GM18517 (cell line): Measurements from ENCODE around the gene RGSL1.

Source experiments
- ATAC-seq: cut with Tn5 transposase; IDR thresholded peaks from one replicate; pipeline ENCODE4 v1.9.1; 2021; ENCODE audit warnings: mild to moderate bottlenecking, moderate library complexity; ENCODE audit not compliant: unreplicated experiment

The RGSL1 gene

DNA sequence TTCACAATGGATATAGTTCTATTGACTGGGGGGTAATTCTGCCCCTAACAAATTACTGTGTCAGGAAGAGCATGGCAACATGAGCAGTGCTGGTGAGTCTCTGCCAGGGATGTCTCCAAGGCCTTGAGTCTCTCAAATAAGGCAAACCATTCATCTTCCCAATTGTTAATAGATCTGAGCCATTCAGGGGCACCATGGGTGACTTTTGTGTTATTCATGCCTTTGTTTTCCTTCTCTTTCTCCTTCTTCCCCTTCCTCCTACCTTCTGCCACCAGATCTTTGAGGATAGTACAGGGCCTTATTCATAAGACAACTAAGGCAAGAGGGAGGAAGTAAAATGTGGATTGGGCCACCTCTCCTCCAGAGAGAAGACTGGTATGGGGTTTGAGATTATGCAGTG lies at the start of gene RGSL1:
RGSL1 (plus strand) TSS at position 60 of the 400 bp plus-strand sequence; CDS start at position 80, 20 bp downstream.
- no peak for ATAC-seq

DNA sequence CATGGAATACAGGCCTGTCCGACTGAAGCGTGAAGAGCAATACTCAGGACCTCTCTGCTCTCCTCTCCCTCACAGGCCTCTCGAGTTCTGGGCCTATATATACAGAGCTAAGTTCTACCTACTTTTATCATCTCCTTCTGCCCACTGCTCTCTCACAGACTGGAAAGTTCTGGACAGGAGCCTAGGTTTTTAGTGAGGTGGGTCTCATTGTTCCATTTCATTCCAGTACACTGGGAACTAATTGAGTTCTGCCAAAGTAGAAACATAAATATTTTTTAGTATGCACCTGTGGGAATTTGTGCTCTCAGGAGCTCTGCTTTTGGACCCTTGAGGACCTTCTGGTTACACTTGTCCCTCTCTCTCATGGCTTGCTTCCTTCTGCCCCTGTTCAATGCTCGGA lies 49.4 kb upstream of the RGSL1 start, which contains the start of gene TEDDM1:
TEDDM1 (minus strand) TSS at position 101 of the 400 bp plus-strand sequence. CDS start 182 bp downstream, outside the sequence.
- no peak for ATAC-seq

DNA sequence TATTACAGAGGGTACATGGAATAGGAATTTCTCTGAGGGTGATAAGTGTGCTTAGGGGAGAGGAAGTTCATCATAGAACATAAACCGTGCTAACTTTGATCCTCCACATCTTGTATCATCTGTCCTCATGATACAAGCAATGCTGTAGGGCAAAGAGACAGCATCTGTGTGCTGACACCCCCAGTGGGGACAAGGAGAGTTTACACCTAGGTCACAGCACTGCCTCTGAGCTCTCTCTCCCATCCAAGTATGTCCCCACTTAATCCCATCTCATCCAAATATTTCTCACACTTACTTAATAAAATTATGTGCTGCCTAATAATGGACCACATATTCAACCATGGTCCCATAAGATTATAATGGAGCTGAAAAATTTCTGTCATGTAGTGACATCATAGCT lies 45.2 kb upstream of the RGSL1 start:
- no peak for ATAC-seq

DNA sequence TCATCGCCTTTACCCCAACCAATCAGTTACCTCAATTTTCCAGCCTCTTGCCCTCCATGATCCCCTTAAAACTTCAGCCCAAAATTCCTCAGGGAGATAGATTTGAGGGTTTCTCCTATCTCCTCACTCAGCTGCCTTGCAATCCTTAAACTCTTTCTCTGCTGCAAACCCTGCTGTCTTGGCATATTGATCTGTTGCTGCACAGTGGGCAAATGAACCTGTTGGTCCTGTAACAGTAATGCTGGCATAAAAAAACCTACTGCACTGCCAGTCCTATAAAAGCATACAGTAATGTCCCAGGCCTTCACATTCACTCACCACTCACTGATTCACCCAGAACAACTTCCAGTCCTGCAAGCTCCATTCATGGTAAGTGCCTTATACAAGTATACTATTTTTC lies 44.4 kb upstream of the RGSL1 start:
- no peak for ATAC-seq

DNA sequence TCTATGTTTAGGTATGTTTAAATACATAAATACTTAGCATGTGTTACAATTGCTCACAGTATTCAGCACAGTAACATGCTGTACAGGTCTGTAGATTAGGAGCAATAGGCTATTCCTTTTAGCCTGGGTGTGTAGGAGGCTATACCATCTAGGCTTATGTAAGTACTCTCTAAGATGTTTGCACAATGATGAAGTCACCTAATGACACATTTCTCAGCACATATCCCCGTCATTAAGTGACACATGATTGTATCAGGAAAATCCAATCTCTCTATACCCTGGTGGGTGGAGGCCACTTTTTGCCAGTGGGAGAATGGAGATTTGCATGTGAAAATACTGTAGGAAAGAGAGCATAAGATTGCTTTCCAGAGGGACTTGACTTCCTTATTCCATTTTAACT lies 43.9 kb upstream of the RGSL1 start:
- no peak for ATAC-seq

DNA sequence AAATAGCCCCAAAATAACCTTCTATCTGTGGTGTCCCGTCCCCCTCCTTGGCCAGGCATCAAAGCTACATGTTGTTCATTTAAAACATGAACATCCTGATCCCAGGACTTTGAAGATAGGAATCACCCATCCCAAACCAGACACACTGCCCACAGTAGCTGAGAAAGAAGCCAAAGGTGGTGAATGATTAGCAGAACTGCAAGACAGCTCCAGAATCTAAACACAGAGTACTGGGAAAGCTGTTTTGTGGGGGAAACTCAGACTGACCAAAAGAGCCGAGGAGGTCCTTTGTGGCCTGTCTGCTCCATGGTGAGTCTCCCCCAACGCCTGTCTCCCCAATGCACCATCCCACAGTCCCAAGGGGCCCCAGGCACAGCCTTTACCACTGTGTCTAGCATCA lies 42.2 kb upstream of the RGSL1 start:
- ATAC-seq = no peak

DNA sequence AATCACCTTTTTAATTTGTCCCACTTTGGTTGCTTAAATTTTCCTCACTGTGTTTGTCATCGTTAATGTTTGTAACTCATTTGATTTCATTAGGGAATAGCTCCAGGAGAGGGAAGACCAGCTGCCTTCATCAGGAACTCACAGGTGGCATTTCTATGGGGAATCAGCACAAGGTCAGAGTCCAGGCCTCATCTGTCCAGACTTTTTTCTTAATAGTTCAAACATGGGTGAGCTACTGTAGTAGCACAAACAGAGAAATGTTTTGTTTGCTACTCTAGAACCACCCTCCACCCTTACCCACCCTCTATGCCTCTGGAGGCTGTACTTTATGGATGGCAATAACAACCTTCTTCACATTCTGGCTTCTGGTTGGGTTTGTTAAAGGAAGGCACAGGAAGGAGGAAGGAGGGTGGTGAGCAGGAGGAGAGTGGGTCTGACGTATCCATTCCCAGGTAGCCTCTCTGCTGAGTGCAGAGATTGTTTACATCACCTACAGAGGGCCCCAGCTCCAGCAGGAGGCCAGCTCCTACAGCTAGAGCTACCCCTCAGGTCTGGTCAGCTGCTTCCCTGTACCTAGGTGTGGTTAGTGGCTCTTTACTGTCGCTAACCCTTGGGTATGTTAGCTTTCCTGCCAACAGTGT lies 41.4 kb upstream of the RGSL1 start:
- ATAC-seq = no peak

DNA sequence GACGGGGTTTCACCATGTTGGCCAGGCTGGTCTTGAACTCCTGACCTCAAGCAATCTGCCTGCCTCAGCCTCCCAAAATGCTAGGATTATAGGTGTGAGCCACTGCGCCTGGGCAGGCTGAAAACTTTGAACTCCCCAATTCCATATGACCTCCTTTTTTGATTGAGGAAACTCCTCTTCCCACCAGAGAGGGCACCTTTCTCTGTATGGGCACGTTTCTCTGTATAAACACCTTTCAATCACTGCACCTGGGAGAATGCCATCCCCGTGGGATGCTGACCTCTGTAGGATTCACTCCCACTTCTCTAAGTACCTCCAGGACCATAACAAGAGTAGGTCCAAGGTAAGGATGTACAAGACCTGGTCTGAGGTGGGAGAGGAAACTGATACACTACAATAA lies 39.8 kb upstream of the RGSL1 start:
- no peak for ATAC-seq

DNA sequence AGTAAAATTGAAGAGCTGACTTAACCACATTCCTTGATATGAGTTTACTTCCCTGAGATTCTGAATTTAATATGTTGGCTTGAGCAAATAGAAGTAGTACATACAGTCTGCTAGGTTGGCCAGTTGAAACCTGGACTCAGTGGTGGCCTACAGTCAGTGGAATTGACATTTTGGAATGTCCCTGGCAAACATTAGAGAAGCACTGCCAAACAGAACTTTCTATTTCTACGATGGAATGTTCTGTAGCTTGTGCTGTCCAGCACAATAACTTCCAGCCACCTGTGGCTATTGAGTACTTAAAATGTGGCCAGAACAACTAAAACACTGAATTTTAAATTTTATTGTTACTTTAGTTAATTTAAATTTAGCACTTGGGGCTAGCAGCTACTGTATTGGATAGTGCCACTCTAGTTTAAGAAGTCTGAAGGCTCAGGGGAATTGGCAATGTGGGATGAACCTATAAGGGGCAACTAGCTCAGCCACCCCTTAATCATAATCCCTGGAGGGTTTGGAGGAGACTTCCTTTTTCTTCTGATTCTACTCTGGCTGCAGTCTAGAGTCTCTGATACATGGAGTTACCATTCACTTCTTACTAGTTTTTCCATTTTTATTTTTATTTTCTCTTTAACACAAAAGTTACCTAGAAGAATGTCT lies 39.2 kb upstream of the RGSL1 start:
- no peak for ATAC-seq

DNA sequence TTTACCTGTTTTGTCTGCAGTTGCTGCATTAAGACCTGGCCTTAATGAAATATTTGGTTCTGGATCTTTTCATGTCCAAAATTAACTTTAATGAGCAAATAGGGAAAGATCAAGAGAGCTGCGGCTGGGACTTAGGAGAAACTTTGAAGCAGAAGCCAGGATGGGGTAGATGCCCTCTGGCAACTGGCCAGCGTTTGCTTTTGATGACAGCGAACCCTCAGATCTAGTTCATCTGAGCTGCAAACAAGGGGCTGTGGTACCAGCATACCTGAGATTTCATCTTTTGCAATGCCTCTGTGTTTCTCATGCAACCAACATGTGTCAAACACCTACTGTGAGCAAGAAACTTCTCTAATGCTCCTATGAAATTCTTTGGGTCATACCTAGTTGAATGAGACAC lies 36.5 kb upstream of the RGSL1 start:
- no peak for ATAC-seq

DNA sequence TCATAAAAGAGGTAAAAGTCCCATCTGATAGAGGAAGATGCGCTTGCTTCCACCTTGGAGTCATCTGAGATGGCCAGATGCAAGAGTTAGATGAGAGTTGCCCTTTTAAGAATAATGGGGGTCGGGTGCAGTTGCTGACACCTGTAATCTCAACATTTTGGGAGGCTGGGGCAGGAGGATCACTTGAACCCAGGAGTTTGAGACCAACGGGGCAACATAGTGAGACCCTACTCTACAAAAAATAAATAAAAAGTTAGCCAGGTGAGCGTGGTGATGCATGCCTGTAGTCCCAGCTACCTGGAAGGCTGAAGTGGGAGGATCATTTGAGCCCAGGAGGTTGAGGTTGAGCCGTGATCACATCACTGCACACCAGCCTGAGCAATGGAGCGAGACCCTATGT lies 36.0 kb upstream of the RGSL1 start:
- no peak for ATAC-seq

DNA sequence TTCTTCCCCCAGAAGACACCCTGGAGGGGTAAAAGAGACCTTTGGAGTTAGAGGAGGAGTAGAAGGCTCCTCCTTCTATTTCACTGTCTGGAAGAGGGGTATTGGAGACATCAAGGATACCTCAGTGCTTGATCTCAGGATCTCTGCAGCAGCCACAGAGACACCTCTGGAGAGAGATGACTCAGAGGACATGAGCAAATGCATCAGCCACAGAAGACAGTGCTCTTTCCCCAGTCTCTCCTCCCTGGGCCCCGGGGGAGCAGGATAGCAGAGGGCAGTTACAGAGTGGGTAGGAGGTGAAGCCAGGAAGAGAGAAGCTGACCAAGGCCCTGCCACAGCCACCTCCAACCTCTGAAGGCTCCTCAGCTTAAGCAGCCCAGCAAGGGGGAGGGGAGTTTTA lies 34.2 kb upstream of the RGSL1 start:
- no peak for ATAC-seq

DNA sequence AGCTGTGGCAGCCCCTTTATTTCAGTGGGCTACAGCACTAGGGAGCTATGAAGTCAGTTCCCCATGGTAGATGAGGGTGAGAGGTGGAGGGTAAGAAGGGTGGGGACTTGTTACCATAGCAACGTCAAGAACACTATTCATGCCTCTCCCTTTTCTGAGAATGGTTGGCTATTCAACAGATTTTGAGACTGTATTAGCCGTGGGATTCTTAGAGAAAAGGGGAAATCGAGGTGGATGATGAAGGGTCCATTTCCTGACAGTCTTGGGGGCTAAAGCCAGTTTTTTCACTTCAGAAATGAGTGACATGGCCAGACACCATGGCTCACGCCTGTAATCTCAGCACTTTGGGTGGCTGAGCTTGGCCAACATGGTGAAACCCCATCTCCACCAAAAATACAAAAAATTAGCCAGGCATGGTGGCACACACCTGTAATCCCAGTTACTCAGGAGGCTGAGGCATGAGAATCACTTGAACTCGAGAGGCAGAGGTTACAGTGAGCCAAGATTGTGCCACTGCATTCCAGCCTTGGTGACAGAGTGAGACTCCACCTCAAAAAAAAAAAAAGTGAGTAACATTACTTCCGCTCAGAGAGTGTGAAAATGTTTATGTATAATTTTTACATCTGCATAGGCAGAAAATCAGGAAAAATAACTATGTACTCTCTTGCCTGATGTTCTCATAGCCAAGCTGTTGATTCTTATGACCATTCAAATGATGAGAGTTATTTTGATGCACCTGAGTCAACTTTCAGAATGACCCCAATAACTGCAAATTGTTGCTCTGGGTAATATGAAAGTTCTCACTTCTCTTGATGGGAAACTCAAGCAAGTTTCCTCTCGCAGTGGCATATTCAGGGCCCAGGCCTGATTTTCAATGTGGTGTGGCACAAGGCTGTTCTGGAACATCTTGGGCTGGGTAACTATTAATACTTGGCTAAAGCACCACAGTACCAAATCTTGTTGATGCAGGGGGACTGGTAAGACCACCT lies 23.2 kb upstream of the RGSL1 start:
- peak; percentile 79 for ATAC-seq

DNA sequence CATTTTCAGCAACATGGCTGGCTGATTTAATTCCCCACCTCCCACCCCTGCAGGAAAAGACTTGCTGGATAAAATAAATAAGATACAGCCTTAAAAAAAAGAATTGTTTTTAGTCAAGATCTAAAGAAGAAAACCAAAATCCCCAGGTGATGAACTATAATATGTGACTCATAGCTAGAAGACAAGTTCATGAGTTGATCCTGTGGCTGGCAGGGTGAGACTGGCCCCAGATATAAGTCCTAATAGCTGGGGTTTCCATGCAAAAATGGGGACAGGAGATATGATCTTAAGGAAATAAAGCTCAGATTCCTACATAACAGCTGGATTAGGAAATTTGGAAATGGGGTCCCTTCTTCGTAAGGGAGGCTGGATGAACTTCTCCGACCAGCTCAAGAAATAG lies 21.9 kb upstream of the RGSL1 start:
- no peak for ATAC-seq

DNA sequence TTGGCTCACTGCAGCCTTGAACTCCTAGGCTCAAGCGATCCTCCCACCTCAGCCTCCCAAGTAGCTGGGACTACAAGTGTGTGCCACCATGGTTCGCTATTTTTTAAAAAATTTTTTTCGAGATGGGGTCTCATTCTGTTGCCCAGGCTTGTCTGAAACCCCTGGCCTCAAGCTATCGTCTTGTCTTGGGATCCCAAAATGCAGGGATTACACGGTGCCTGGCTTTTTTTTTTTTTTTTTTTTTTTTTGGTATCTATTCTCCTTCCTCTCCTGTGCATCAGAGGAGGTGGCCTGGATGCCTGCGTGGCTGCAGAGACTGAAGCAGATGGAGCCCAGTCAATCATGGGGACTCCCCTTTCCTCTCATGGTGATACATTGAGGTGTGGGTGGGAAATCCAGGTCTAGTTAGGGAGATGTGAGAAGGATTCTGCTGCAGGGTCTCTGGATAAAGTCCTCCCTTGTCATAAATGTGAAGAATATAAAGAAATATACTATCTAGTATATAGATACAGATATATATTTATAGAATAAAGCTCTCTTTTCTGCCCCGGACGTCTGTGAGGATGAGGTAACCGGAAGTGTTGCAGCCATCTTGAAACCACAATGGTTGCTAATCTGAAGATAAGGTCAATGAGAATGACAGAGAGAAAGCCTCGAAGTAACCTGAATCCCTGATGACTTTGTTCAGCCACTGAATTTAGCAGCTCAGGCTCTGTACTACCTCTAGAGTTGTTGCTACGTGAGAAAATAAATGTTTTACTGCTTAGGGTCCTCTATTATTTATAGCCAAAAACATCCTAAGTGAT lies 19.5 kb upstream of the RGSL1 start:
- no peak for ATAC-seq

DNA sequence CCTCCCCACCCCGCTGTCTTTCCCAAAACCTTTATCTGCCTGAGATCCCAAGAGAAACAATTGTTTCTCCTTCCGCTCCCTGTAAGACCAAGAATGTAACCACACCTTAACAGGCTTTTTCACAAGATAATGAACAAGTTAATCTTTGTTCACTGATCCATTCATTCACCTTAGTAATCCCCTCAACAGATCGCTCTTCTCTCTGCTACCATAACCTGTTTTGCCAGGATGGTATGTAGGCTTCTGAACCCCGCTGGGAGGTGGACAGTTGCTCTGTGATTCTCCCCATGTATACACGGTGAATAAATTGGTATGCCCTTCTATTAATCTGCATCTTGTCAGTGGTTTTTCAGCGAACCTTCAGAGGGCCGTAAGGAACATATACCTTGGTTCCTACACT lies 18.7 kb upstream of the RGSL1 start:
- ATAC-seq = no peak

DNA sequence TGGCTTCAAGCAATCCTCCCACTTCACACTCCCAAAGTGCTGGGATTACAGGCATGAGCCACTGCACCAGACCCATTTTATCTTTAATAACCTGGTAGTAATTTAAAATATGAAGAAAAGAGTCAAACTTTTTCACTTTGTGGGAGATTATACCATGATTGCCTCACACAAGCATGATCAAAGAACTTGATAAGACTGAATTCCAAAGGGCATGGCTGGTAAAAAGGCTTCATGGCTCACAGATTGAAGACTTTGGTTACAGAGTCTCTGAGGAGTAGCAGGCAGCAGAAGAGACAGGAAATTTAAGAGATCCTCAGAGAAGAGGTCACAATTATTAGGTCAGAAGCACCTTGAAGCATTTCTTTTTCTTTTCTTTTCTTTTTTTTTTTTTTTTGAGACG lies 16.4 kb upstream of the RGSL1 start:
- ATAC-seq = no peak

DNA sequence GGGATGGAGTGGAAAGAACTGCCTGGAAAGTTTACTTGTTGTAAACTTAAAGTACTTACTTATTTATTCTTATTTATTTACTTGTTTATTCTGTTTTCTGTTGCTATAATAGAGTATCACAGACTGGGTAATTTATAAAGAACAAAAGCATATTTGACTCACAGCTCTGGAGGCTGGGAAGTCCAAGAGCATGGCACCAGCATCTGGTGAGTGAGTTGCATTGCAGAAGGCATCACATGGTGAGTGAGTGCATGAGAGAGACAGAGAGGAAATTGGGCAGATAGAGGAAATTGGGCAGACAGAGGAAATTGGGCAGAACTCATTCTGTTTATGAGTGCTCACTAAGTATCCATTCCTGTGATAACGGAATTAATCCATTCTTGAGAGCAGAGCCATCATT lies 11.6 kb upstream of the RGSL1 start:
- no peak for ATAC-seq

DNA sequence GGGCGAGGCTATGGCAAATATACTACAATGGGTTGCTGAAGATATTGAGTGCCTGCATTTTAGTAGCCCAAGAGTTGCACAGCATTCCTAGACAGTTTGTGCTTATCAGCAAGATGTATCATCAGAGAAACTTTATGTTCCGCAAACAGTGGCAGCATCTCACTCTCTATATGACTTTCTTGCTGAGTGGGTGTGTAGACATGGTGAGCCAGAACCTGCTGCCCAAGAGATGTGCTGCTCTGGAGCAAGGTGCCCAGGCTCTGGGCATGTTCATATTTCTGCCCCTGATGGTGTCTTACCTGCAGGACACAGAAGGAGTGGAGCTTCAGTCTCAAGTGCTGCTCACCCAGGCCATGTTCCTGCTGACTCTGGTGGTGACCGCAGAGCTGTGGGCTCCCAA lies 8.2 kb upstream of the RGSL1 start:
- no peak for ATAC-seq

DNA sequence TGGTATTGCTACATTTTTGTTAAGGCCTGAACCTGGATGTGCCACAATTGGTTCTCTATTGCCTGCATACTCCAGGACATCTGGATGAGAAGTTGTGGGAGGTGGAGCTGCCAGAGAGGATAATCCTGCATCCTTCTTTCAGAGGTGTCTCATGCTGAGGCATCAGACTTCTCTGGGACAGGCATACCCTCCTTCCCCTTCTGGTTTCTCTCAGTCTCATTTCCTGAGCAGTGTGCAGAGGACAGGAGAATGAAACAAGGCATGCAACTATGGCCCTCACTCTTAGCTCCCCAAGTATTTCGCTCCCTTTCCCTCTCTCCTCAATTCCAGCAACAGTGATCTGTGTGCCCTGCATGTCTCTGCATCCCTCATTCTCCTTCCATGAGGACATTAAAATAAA lies 7.6 kb upstream of the RGSL1 start:
- ATAC-seq = no peak

DNA sequence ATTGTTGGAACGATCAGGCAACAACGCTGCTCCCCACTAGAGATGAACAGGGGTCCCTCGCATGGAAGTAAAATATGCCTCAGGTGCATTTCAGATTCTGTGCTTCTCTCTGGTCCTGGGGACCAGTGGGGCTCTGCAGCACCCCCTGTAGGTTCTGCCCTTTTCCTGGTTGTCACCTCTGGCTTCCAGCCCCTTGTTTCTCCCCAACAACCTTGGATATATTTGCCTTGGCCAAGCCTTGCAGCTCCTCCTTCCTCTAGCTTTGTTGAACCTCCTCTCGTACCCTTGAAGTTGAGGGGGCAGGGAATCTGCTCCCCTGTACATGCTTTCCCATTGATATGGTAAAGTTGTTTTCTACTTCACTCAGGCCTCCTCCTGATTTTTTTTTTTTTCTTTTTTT lies 5.4 kb upstream of the RGSL1 start:
- no peak for ATAC-seq
